ENCODE data around the gene HAUS8.

DNA sequence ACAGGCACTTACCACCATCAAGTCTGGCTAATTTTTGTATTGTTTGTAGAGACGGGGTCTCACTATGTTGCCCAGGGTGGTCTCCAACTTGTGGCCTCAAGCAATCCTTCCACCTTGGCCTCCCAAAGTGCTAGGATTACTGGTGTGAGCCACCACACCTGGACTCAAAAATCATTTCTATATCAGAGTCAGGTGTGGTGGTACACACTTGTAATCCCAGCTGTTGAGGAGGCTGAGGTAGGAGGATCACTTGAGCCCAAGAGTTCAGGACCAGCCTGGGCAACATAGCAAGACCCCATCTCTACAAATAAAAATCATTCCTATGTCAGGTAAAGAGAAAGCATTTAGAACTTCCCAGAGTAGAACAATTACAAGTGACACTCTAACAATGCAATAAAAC, 48.8 kb upstream of the HAUS8 start:
- TF ChIP-seq, protein P1, sequence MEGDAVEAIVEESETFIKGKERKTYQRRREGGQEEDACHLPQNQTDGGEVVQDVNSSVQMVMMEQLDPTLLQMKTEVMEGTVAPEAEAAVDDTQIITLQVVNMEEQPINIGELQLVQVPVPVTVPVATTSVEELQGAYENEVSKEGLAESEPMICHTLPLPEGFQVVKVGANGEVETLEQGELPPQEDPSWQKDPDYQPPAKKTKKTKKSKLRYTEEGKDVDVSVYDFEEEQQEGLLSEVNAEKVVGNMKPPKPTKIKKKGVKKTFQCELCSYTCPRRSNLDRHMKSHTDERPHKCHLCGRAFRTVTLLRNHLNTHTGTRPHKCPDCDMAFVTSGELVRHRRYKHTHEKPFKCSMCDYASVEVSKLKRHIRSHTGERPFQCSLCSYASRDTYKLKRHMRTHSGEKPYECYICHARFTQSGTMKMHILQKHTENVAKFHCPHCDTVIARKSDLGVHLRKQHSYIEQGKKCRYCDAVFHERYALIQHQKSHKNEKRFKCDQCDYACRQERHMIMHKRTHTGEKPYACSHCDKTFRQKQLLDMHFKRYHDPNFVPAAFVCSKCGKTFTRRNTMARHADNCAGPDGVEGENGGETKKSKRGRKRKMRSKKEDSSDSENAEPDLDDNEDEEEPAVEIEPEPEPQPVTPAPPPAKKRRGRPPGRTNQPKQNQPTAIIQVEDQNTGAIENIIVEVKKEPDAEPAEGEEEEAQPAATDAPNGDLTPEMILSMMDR (IDR thresholded peaks at IDR 0.05 in 8 of 11, conservative IDR thresholded peaks at IDR 0.05 in 3 of 11), result no peak
- no peak for TF ChIP-seq POLR2A (IDR thresholded peaks at IDR 0.05)
